KOPT-K1 (cell line): Measurements from ENCODE around the gene EIF3C.
"Not testable (repeated sequence)": the region's sequence is repeated elsewhere in the genome, so short reads cannot be mapped to it uniquely, and the experiment has no call there.

Source experiments
- H3K27ac ChIP-seq: fragments of 200-600 bp; sonication (generic); 2 replicates; pipeline ENCODE4 v1.5.1; 2016; ENCODE audit warnings: antibody characterized with exemption, mild to moderate bottlenecking, low read depth, low read length; ENCODE audit not compliant: poor library complexity, severe bottlenecking
- H3K36me3 ChIP-seq: fragments of 200-600 bp; sonication (generic); 2 replicates; pipeline ENCODE4 v1.5.1; 2017; ENCODE audit warnings: antibody characterized with exemption, mild to moderate bottlenecking, low read length, moderate library complexity; ENCODE audit not compliant: insufficient read depth
- H3K9me3 ChIP-seq: fragments of 200-600 bp; sonication (generic); 2 replicates; pipeline ENCODE4 v1.5.1; 2017; ENCODE audit warnings: antibody characterized with exemption, low read length, mild to moderate bottlenecking; ENCODE audit not compliant: insufficient read depth, poor library complexity, severe bottlenecking

EIF3C gene, protein sequence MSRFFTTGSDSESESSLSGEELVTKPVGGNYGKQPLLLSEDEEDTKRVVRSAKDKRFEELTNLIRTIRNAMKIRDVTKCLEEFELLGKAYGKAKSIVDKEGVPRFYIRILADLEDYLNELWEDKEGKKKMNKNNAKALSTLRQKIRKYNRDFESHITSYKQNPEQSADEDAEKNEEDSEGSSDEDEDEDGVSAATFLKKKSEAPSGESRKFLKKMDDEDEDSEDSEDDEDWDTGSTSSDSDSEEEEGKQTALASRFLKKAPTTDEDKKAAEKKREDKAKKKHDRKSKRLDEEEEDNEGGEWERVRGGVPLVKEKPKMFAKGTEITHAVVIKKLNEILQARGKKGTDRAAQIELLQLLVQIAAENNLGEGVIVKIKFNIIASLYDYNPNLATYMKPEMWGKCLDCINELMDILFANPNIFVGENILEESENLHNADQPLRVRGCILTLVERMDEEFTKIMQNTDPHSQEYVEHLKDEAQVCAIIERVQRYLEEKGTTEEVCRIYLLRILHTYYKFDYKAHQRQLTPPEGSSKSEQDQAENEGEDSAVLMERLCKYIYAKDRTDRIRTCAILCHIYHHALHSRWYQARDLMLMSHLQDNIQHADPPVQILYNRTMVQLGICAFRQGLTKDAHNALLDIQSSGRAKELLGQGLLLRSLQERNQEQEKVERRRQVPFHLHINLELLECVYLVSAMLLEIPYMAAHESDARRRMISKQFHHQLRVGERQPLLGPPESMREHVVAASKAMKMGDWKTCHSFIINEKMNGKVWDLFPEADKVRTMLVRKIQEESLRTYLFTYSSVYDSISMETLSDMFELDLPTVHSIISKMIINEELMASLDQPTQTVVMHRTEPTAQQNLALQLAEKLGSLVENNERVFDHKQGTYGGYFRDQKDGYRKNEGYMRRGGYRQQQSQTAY

DNA sequence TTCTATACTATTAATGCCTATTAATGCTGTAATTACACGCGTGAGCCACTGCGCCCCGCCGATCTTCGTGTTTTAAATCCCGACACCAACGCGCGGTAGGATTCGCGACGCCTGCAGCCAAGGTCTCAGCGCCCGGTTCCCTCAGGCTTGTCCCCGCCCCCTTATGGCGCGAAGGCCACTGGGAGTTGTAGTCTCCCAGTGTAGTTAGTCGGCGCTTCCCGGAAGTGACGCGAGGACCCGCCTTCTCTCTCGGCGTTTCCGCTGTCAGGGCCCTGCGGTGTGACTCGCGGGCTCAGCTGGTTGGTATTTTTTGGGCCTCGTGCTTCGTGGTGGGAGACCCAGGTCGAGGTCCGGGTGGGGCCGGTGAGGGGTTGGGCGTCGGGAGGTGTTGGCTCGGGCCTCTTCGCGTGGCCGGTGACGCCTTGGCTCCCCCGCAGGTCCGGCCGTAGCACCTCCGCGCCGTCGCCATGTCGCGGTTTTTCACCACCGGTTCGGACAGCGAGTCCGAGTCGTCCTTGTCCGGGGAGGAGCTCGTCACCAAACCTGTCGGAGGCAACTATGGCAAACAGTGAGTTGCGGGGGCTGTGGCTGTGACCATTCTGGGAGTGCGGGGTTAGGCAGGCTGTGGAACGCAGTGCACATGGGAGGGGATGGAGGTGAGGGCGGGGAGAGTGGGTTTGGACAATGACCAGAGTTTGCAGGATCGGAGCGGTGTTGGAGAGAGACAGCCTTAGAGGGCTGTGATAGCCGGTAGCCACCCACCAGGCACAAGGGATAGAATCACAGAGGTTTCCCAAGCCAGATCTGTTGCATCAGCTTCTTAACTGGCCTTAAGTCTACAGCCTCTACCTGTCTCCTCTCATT, at the start of gene EIF3C:
EIF3C (plus strand) TSS at position 245 of the 864 bp plus-strand sequence; CDS start at position 468, 223 bp downstream.
- not testable (repeated sequence) for H3K9me3 ChIP-seq, H3K27ac ChIP-seq, H3K36me3 ChIP-seq

DNA sequence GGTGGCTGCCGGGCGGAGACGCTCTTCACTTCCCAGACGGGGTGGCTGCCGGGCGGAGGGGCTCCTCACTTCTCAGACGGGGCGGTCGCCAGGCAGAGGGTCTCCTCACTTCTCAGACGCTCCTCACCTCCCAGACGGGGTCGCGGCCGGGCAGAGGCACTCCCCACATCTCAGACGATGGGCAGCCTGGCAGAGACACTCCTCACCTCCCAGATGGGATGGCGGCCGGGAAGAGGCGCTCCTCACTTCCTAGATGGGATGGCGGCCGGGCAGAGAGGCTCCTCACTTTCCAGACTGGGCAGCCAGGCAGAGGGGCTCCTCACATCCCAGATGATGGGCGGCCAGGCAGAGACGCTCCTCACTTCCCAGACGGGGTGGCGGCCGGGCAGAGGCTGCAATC, 45.0 kb upstream of the EIF3C start:
- not testable (repeated sequence) for H3K36me3 ChIP-seq, H3K9me3 ChIP-seq, H3K27ac ChIP-seq

DNA sequence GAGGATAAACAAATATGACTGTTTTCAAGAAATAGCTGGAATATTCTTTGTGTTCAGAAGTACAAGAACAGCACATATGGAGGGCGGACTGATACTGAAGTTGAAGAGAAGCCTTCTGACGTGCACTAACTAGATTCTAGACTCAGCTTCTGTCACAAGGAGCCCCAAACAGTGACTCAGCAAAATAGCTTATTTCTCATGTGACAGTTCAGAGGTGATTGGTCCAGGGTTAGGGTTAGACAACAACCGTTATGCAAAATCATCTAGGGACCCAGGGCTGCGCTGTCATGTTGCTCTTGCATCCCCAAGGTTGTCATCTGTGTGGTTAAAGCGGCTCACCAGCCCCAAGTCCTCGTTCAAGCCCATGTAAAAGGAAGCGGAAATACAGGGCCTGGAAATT, 43.8 kb upstream of the EIF3C start:
- not testable (repeated sequence) for H3K9me3 ChIP-seq, H3K36me3 ChIP-seq, H3K27ac ChIP-seq

DNA sequence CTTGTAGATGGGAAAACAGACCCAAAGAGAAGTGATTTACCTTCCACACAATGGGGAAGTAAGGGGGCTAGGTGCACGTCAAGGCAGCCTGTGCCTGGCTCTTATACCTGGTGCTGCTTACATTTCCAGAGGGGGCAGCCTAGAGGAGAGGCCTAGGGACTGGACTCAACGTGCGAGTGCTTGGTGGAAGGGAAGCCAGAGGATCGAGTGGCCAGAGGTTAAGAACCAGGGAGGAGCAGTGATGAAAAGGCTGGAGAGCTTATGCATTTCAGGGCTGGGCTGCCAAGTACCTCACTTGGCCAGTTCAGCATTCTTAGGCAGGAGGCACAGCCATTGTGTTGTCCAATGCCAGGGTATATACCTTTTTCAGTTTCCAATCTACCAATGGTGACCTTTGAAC, 43.1 kb upstream of the EIF3C start:
- H3K36me3 ChIP-seq, H3K9me3 ChIP-seq, H3K27ac ChIP-seq: not testable (repeated sequence)

DNA sequence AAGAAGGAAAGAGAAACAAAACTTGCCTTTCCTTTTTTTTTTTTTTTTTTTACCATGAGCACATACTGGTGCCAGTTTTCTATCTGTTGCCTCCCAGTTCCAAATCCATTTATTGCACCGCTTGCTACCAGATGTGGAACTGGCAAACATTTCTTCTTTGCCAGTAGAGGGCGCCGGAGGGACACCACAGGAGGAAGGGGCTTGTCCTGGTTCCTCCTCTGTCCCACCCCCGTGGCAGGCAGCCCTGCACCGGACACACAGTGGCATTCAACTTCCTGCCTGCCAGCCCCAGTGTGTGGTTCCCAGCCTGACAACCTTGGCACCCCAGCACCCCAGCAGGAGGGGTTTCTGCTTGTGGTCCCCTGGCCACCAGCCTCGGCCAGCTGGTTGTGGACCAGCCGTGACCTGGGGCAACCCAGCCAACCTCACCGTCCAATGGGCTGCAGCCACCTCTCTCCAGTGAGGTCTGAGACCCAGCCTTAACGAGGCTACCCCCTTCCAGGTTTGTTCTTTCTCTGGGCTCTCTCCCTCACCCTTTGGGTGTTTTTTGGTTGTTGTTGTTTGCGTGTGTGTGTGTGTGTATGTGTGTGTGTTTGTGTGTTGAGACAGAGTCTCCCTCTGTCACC, 22.8 kb upstream of the EIF3C start:
- not testable (repeated sequence) for H3K27ac ChIP-seq, H3K36me3 ChIP-seq

DNA sequence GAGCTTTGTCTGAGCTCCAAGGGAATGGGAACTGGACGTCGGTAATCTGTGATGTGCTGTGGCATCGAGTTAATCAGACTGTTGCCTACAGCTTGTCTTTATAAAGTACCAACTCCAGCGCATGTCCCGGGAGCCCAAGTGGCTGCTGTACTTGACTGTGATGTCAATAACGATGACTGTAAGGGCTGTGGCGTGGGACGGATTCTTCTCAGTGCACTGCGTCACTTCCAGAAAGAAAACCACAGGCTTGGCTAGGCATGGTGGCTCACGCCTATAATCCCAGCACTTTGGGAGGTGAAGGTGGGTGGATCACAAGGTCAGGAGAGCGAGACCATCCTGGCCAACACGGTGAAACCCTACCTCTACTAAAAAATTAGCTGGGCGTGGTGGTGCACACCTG, 21.8 kb upstream of the EIF3C start:
- not testable (repeated sequence) for H3K27ac ChIP-seq, H3K36me3 ChIP-seq, H3K9me3 ChIP-seq

More for the DNA sequence above, 22.8 kb upstream of the EIF3C start:
- not testable (repeated sequence) for H3K9me3 ChIP-seq

DNA sequence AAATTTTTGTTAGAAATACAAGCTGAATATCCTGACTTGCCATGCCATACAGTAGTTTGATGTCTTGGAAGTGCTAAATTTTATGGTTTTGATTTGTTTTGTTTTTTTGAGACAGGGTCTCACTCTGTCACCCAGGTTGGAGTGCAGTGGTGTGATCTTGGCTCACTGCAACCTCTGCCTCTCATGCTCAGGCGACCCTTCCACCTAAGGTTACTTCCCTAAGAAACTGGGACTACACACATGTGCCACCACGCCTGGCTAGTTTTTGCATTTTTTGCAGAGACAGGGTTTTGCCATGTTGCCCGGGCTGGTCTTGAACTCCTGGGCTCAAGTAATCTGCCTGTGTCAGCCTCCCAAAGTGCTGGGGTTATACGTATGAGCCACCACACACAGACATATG, 19.5 kb upstream of the EIF3C start:
- H3K9me3 ChIP-seq, H3K36me3 ChIP-seq, H3K27ac ChIP-seq: not testable (repeated sequence)

DNA sequence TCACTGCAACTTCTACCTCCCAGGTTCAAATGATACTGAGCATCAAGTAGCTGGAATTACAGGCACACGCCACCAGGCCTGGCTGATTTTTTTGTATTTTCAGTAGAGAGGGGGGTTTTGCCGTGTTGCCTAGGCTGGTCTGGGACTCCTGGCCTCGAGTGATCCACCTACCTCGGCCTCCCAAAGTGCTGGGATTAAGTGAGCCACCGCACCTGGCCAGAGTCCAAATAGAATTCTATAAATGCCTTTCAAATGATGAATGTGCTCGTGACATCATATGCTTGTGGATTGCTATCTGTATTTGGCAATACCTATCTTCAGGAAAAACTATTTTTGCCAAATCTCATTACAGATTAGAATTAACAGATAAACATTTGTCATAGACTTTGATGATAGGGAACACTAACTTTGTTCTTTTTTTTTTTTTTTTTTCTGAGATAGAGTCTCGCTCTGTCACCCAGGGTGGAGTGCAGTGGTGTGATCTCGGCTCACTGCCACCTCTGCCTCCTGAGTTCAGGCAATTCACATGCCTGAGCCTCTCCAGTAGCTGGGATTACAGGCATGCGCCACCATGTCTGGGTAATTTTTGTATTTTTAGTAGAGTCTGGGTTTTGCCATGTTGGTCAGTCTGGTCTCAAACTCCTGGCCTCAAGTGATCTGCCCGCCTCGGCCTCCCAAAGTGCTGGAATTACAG, 17.9 kb upstream of the EIF3C start:
- not testable (repeated sequence) for H3K36me3 ChIP-seq, H3K27ac ChIP-seq, H3K9me3 ChIP-seq

DNA sequence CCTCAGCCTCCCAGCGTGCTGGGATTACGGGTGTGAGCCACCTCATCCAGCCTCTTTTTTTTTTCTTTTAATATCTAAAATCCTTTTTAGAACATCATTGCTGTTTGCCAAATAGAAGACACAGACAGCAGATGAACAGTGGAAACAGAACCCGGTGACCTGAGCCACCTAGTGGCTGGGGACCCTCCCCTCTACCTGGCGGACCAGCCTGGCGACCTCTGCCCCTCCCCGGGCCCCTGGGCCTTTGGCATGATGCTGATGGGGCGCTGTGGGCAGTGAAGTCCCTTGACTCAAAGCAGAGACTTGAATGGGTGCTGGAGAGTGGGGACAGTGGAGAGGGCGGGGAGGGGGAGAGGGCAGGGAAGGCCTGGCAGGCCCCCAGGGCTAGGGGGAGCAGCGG, 11.5 kb upstream of the EIF3C start:
- H3K9me3 ChIP-seq, H3K27ac ChIP-seq, H3K36me3 ChIP-seq: not testable (repeated sequence)

DNA sequence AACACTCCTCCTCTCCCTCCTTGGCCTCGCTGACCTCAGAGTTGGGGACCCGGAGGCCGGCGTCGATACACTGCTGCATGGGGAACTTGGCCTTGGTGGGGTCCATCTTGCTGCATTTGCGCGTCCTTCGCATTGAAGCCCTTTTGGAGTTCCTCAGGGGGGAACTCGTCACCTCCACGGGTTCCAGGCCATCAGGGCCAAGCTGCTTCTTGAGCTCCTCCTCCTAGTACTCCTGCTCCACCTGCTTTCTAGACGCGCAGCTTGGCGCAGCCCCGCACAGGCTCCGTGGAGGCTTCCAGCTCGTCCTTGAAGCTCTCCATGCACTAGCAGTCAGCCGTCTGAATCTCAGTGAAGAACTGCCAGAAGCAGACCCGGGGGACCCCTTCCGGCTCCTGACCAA, 10.9 kb upstream of the EIF3C start:
- not testable (repeated sequence) for H3K27ac ChIP-seq, H3K9me3 ChIP-seq, H3K36me3 ChIP-seq

DNA sequence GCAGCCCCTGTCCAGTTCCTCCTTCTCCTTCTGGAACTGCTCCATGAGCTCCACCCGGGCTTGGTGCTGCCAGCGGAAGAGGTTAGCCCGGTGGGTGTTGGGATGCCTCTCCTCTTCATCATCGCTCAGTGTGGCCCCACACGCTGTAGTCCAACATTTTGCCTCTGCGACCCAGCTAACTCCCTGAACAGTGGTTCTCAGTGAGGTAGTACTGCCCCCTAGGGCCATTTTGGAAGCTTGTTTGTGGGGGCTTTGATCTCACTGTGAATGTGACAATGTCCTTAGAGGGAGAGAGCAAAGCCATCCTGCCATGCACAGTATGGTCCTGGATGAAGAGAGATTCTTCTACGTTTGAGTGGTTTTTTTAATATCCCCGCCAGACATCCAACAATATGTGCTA, 9.9 kb upstream of the EIF3C start:
- not testable (repeated sequence) for H3K9me3 ChIP-seq, H3K27ac ChIP-seq

DNA sequence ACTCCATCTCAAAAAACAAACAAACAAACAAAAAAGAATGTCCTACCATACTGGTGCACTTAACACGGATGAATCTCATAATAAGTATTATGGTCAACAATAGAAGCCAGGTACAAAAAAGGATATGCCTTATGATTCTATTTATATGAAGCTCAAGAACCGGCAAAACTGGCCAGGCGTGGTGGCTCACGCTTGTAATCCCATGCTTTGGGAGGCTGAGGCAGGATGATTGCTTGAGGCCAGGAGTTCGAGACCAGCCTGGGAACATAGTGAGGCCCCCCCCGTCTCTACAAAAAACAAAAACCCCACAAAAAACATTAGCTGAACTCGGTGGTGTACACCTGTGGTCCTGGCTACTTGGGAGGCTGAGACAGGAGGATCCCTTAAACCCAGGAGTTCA, 7.0 kb upstream of the EIF3C start:
- not testable (repeated sequence) for H3K36me3 ChIP-seq, H3K9me3 ChIP-seq, H3K27ac ChIP-seq

More for the DNA sequence above, 9.9 kb upstream of the EIF3C start:
- H3K36me3 ChIP-seq = not testable (repeated sequence)

DNA sequence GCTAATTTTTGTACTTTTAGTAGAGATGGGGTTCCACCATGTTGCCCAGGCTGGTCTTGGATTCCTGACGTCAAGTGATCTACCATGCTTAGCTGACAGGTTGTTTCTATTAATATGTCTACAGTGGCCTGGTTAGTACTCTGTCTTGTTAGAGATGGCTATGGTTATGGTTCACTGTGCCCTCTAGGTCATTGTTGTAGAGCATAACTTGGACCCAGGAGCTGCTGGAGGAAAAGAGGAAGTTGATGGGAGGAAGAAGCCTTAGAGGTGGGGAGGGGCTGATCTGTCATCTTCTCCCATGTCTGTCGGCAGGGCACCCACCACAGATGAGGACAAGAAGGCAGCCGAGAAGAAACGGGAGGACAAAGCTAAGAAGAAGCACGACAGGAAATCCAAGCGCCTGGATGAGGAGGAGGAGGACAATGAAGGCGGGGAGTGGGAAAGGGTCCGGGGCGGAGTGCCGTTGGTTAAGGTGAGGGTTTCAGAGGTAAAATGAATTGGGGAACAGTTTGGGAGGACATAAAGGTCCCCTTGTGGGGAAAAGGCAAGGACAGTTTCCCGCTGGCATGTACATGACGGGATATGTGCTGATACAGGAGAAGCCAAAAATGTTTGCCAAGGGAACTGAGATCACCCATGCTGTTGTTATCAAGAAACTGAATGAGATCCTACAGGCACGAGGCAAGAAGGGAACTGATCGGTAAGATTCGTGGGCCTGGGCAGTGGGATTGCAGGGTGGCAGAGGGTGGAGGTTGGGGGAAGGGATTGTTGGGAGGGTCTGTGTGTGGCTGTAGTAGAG, 11.8 kb downstream of the EIF3C start:
- not testable (repeated sequence) for H3K9me3 ChIP-seq, H3K27ac ChIP-seq

DNA sequence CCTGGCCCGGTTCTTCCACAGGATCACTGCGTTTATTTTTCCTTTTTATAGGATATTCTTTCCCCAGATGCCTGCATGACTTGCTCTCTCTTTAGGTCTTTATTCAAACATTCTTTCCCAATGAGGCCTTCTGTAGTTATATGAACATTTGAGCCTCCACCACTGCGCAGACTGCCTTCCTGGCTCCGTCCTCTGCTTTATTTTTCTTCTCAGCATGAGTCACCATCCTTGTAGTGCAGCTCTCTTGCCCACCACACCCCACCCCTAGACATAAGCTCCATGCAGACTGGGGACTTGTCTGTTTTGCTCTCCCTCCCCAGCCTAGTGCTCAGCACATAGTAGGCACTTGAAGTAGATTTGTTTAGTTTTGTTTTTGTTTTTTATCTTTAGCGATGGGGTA, 20.0 kb downstream of the EIF3C start:
- H3K36me3 ChIP-seq, H3K9me3 ChIP-seq, H3K27ac ChIP-seq: not testable (repeated sequence)

More for the DNA sequence above, 11.8 kb downstream of the EIF3C start:
- H3K36me3 ChIP-seq = not testable (repeated sequence)
